HG03521 (cell line): ENCODE data around the gene C1QTNF9.
"Not testable (repeated sequence)": the region's sequence is repeated elsewhere in the genome, so short reads cannot be mapped to it uniquely, and the experiment has no call there.

Source experiments
- ATAC-seq: cut with Tn5 transposase; IDR thresholded peaks from one replicate; pipeline ENCODE4 v1.9.1; 2021; ENCODE audit warnings: mild to moderate bottlenecking, moderate library complexity; ENCODE audit not compliant: unreplicated experiment

Gene C1QTNF9

GRCh38 chr13:24309300-24309699 lies at the start of gene C1QTNF9:
TSS of gene C1QTNF9 (plus strand) at chr13:24309580. CDS start at chr13:24316004, 6,424 bp downstream.
- ATAC-seq: not testable (repeated sequence)

GRCh38 chr13:24261566-24261965 lies 47.8 kb upstream of the C1QTNF9 start:
- ATAC-seq: no peak

GRCh38 chr13:24263632-24264031 lies 45.7 kb upstream of the C1QTNF9 start:
- ATAC-seq: no peak

GRCh38 chr13:24264976-24265375 lies 44.4 kb upstream of the C1QTNF9 start:
- ATAC-seq: no peak

- ATAC-seq: no peak
These were observed 43.9 kb upstream of the C1QTNF9 start for GRCh38 chr13:24265453-24265852.

GRCh38 chr13:24267274-24267673 lies 42.1 kb upstream of the C1QTNF9 start:
- no peak for ATAC-seq

- ATAC-seq: no peak
These were observed 41.6 kb upstream of the C1QTNF9 start for GRCh38 chr13:24267801-24268200.

GRCh38 chr13:24269821-24270220 lies 39.6 kb upstream of the C1QTNF9 start:
- no peak for ATAC-seq

GRCh38 chr13:24270639-24271141 lies 38.7 kb upstream of the C1QTNF9 start:
- peak; percentile 42 for ATAC-seq

GRCh38 chr13:24271231-24271600 lies 38.2 kb upstream of the C1QTNF9 start:
- ATAC-seq: no peak

- peak; percentile 61 for ATAC-seq
These were observed 37.6 kb upstream of the C1QTNF9 start for GRCh38 chr13:24271601-24272451.

GRCh38 chr13:24272452-24273161 lies 36.8 kb upstream of the C1QTNF9 start:
- no peak for ATAC-seq

- ATAC-seq: no peak
These were observed 35.5 kb upstream of the C1QTNF9 start for GRCh38 chr13:24273926-24274325.

- peak; percentile 55 for ATAC-seq
These were observed 34.8 kb upstream of the C1QTNF9 start for GRCh38 chr13:24274452-24275021.

- no peak for ATAC-seq
These were observed 34.3 kb upstream of the C1QTNF9 start for GRCh38 chr13:24275041-24275440.

- ATAC-seq: no peak
These were observed 33.1 kb upstream of the C1QTNF9 start for GRCh38 chr13:24276306-24276705.

- no peak for ATAC-seq
These were observed 32.5 kb upstream of the C1QTNF9 start for GRCh38 chr13:24276861-24277260.

- no peak for ATAC-seq
These were observed 31.6 kb upstream of the C1QTNF9 start for GRCh38 chr13:24277761-24278160.

GRCh38 chr13:24279327-24280110 lies 29.9 kb upstream of the C1QTNF9 start:
- ATAC-seq: no peak

GRCh38 chr13:24280720-24281119 lies 28.7 kb upstream of the C1QTNF9 start:
- no peak for ATAC-seq
